ENCODE results near the gene SLC22A4.

Gene SLC22A4

DNA sequence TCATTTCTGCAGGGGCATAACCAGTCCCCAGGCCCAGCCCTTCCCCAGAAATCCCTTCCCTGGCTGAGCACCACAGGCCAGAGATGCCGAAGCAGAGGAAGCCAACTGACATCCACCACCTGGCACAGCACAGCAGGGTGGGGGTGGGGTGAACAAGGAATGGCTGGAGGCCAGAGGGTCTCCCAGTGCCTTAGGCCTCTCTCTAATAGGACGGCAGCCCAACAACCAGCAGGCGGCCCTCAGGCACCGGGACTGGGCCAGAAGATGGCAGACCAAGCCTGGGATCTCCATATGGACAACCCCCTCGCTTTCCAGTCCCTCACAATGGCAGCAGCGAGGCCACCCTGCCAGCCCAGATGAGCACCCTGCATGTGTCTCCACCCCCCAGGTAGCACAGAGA is 23.5 kb upstream of the SLC22A4 start:
- Histone ChIP-seq H3K27ac (ENCODE audit: low read depth, low read length, severe bottlenecking) (no peak overlapping the region), H3K36me3 (ENCODE audit: control insufficient read depth, insufficient read depth, low read length) (peaks cover 41% of the 10 kb centered on the region), H3K9me3 (ENCODE audit: control insufficient read depth, low read length) (no peaks in the 10 kb centered on the region), H3K4me3 (ENCODE audit: extremely low read depth, insufficient read depth, low read length, poor library complexity, severe bottlenecking) (no peak overlapping the region), H3K4me1 (ENCODE audit: control insufficient read depth, insufficient read depth, low read length, poor library complexity, severe bottlenecking) (peaks cover 9% of the 10 kb centered on the region)
- WGBS, 2 experiments (ENCODE audit: insufficient coverage in 2 of 2) = 92 to 96% methylated on average over 5 to 6 of the region's 6 CpGs

DNA sequence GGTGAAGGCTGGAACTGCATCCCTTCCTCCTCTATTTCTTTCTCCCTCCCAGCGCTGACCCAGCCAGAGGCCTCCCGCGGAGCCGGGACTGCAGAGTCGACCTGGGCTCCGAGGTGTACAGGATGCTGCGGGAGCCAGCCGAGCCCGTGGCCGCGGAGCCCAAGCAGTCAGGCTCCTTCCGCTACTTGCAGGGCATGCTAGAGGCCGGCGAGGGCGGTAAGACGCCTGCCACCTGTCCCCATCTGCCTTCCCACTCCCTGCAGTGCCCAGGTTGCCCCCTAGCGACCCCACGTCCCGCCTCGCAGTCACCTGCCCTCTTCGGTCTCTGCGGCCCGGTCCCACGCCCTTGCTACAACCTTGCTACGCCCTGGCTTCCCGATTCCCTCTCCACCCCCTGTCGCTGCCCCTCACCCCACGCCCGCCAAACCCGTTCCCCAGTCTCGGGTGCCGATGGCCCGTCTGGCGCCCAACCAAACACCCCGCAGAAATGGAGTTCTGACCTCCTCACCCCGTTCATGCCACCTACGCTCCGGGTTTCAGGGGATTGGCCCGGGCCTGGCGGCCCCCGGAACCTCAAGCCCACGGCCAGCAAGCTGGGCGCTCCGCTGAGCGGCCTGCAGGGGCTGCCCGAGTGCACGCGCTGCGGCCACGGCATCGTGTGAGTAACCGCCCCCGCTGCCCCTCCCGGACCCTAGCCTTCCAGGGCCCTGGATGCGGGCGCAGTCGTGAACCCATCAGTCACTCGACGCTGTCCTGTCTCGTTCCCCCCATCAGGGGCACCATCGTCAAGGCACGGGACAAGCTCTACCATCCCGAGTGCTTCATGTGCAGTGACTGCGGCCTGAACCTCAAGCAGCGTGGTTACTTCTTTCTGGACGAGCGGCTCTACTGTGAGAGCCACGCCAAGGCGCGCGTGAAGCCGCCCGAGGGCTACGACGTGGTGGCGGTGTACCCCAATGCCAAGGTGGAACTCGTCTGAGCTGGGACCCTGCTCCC is 22.6 kb upstream of the SLC22A4 start:
- Histone ChIP-seq H3K36me3 (ENCODE audit: control insufficient read depth, insufficient read depth, low read length) (peaks cover 37% of the 10 kb centered on the region), H3K9me3 (ENCODE audit: control insufficient read depth, low read length) (no peaks in the 10 kb centered on the region), H3K4me3 (ENCODE audit: extremely low read depth, insufficient read depth, low read length, poor library complexity, severe bottlenecking) (no peak overlapping the region), H3K27ac (ENCODE audit: low read depth, low read length, severe bottlenecking) (no peak overlapping the region), H3K4me1 (ENCODE audit: control insufficient read depth, insufficient read depth, low read length, poor library complexity, severe bottlenecking) (peaks cover under 1% of the 10 kb centered on the region)
- 95 to 96% methylated on average over 63 to 77 of the region's 77 CpGs for WGBS, 2 experiments (ENCODE audit: insufficient coverage in 2 of 2)

DNA sequence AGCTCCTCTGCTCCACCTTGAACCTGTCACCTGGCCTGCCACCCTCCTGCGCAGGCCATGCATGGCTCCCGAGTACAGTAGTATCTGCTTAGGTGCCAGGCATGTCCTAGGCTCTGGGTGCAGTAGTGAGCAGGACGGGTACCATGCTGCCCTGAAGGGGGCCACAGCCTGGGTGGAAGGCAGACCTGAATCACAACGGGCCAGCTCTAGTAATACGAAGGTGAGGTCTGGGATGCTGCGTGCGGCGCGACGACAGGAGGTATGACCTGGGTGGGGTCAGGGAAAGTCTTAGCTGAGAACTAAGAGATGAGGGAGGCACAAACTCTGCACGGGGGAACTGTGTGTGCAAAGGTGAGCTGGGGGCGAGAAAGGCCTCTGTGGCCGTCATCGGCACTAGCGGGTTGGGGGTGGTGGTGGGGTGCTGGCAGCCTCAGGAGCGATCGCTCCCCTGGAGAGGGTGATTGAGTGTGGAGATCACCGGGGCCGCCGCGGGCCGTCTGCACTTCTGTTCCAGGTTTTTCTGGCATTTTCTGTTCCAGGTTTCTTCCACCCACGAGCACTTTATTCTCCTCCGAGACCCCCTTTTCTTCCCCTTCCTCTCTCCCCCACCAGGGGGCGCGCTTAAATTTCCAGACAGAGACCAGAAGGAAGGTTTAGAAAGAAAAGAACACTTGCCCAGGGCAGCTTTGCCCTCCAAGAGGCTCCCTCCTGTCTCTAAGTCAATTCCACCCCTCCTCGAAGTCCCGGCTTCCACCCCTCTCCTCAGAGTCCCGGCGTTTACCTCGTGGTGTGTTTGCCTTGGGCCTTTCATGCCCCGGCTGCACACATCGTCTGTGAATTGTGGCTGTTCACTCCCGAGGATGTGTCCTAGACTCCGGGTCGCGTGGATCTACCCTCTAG is 21.6 kb upstream of the SLC22A4 start:
- H3K4me3 ChIP-seq (ENCODE audit: extremely low read depth, insufficient read depth, low read length, poor library complexity, severe bottlenecking) = no peak overlapping the region
- WGBS, 2 experiments (ENCODE audit: insufficient coverage in 2 of 2) = 65 to 74% methylated on average over 27 to 28 of the region's 37 CpGs
- H3K9me3 ChIP-seq (ENCODE audit: control insufficient read depth, low read length) = no peaks in the 10 kb centered on the region
- H3K4me1 ChIP-seq (ENCODE audit: control insufficient read depth, insufficient read depth, low read length, poor library complexity, severe bottlenecking) = no peaks in the 10 kb centered on the region
- no peak overlapping the region for H3K27ac ChIP-seq (ENCODE audit: low read depth, low read length, severe bottlenecking)
- H3K36me3 ChIP-seq (ENCODE audit: control insufficient read depth, insufficient read depth, low read length) = peaks cover 28% of the 10 kb centered on the region

- Histone ChIP-seq H3K4me3 (ENCODE audit: extremely low read depth, insufficient read depth, low read length, poor library complexity, severe bottlenecking) (no peak overlapping the region), H3K9me3 (ENCODE audit: control insufficient read depth, low read length) (no peaks in the 10 kb centered on the region), H3K27ac (ENCODE audit: low read depth, low read length, severe bottlenecking) (no peak overlapping the region), H3K36me3 (ENCODE audit: control insufficient read depth, insufficient read depth, low read length) (peaks cover 19% of the 10 kb centered on the region), H3K4me1 (ENCODE audit: control insufficient read depth, insufficient read depth, low read length, poor library complexity, severe bottlenecking) (no peaks in the 10 kb centered on the region)
- no CpG with 5 or more reads among the region's 2 CpGs for WGBS, 2 experiments (ENCODE audit: insufficient coverage in 2 of 2)
These were observed 20.6 kb upstream of the SLC22A4 start for GRCh38 chr5:132273631-132274030.

DNA sequence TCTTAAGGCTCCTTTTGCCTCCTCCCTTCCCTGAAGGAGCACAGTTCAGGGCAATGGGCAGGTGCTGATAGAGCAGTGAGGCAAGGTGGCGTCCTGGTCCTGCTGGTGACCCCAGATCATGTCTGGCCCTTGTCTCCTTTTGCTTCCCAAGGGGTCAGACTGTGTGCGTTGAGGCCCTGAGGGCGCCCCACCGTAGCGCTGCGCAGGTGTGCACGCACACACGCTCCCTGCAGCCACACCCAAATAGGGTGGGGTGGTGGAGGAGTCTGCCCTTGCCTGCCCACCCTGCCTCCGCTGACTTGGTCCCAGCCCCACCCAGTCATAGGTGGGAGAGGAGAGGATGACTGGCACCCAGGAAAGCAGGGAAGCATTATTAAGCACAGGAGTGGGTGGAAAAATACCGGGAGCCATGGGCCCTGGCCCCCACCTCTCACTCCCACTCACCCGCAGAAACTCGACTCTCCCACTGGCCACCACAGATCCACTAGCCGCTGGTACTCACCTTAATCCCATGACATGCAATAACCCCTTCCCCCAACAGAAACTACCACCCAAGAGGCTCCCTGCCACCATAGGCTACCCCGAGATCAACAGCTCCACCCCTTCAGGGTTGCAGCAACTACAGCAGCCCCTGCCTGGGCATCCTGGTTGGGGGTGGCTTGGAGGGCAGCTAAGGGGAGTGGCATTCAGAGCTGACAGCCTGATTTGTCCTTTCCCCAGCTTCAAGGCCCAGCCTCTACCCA is 20.0 kb upstream of the SLC22A4 start:
- 90 to 92% methylated on average over 4 to 8 of the region's 14 CpGs for WGBS, 2 experiments (ENCODE audit: insufficient coverage in 2 of 2)
- Histone ChIP-seq H3K9me3 (ENCODE audit: control insufficient read depth, low read length) (no peaks in the 10 kb centered on the region), H3K4me3 (ENCODE audit: extremely low read depth, insufficient read depth, low read length, poor library complexity, severe bottlenecking) (no peak overlapping the region), H3K4me1 (ENCODE audit: control insufficient read depth, insufficient read depth, low read length, poor library complexity, severe bottlenecking) (no peaks in the 10 kb centered on the region), H3K36me3 (ENCODE audit: control insufficient read depth, insufficient read depth, low read length) (peaks cover 16% of the 10 kb centered on the region), H3K27ac (ENCODE audit: low read depth, low read length, severe bottlenecking) (no peak overlapping the region)

DNA sequence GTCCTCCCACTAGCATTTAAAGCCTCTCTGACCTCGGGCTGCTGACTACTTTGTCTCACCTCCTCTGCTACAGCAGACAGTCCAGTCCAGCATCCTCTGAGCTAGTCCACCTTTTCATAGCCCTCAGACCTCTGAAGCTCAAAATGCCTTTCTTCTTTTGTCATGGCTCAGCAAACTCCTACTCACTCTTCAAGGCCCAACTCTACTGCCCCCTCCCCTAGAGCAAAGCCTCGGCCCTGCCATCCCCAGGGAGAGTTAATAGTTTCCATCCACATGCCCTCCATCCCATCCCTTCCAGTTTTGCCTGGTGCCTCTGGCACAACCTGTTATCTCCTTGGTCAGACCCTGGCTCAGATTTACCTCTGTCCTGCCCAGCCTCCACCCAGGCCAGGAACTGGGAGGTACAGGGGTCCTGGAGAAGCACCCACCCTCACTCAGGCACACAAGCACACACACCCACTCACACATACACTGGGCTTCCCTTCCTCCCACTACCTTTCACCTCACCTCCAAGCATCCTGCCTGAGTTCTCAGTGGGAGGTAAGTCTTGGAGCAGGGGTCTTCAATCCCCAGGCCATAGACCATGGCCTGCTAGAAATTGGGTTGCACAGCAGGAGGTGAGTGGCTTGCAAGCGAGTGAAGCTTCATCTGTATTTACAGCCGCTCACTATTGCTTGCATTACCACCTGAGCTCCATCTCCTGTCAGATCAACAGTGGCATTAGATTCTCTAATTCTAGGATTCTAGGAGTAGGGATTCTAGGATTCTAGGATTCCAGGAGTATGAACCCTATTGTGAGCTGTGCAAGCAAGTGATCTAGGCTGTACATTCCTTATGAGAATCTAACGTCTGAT is 18.6 kb upstream of the SLC22A4 start:
- no peak overlapping the region for H3K27ac ChIP-seq (ENCODE audit: low read depth, low read length, severe bottlenecking)
- 94 to 96% methylated on average over 4 of the region's 5 CpGs for WGBS, 2 experiments (ENCODE audit: insufficient coverage in 2 of 2)
- H3K4me3 ChIP-seq (ENCODE audit: extremely low read depth, insufficient read depth, low read length, poor library complexity, severe bottlenecking) = no peak overlapping the region

GRCh38 chr5:132277256-132277655 is 16.9 kb upstream of the SLC22A4 start:
- Histone ChIP-seq H3K27ac (ENCODE audit: low read depth, low read length, severe bottlenecking) (no peak overlapping the region), H3K9me3 (ENCODE audit: control insufficient read depth, low read length) (no peaks in the 10 kb centered on the region), H3K36me3 (ENCODE audit: control insufficient read depth, insufficient read depth, low read length) (peaks cover 7% of the 10 kb centered on the region), H3K4me3 (ENCODE audit: extremely low read depth, insufficient read depth, low read length, poor library complexity, severe bottlenecking) (no peak overlapping the region), H3K4me1 (ENCODE audit: control insufficient read depth, insufficient read depth, low read length, poor library complexity, severe bottlenecking) (no peaks in the 10 kb centered on the region)
- WGBS, 2 experiments (ENCODE audit: insufficient coverage in 2 of 2) = 88 to 93% methylated on average over 2 to 6 of the region's 6 CpGs

More for the DNA sequence above, 18.6 kb upstream of the SLC22A4 start:
- H3K36me3 ChIP-seq (ENCODE audit: control insufficient read depth, insufficient read depth, low read length) = peaks cover 16% of the 10 kb centered on the region
- H3K4me1 ChIP-seq (ENCODE audit: control insufficient read depth, insufficient read depth, low read length, poor library complexity, severe bottlenecking) = no peaks in the 10 kb centered on the region
- H3K9me3 ChIP-seq (ENCODE audit: control insufficient read depth, low read length) = no peaks in the 10 kb centered on the region

DNA sequence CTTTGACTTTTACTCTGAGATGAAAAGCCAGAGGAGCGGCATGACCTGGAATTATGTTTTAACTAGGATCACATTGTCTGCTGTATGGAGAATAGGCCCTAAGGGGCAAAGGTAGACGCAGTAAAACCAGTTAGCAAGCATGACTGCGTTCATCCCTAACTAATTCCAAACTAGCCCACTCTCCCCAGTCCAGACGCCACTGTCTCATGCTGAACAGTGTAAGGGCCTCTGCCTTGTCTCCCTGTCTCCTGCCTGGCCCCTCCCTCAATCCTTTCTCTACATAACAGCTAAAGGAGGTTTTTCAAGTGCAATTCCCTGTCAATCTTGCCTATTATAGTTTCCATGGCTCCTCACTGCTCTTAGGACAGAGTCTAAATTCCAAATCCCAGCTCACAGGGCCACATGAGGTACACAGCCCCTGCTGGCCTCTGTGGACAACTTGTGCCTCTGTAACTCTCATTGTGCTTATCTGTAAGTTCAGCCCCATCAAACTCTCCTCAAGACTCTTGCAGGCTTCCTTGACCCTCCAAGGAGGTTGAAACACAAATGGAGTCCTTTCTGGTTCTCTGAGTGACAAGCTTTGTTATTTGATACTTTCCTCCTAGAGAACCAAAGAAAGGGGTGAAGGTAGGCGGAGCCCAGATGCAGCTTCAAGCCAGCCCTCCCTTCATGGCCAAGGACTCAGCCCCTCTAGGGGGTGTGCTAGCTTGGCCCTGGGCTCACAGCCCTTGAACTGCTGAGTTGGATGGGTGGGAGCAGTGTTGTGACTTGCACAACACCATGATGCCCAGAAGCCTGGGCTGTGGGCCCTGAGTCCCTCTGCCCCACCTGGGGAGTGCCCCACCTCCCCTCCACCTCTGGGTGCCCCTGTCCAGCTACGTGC is 16.0 kb upstream of the SLC22A4 start:
- peaks cover 4% of the 10 kb centered on the region for H3K36me3 ChIP-seq (ENCODE audit: control insufficient read depth, insufficient read depth, low read length)
- WGBS, 2 experiments (ENCODE audit: insufficient coverage in 2 of 2) = 89 to 95% methylated on average over 4 of the region's 6 CpGs
- no peak overlapping the region for H3K4me3 ChIP-seq (ENCODE audit: extremely low read depth, insufficient read depth, low read length, poor library complexity, severe bottlenecking)
- no peak overlapping the region for H3K27ac ChIP-seq (ENCODE audit: low read depth, low read length, severe bottlenecking)
- no peaks in the 10 kb centered on the region for H3K4me1 ChIP-seq (ENCODE audit: control insufficient read depth, insufficient read depth, low read length, poor library complexity, severe bottlenecking)
- H3K9me3 ChIP-seq (ENCODE audit: control insufficient read depth, low read length) = no peaks in the 10 kb centered on the region

DNA sequence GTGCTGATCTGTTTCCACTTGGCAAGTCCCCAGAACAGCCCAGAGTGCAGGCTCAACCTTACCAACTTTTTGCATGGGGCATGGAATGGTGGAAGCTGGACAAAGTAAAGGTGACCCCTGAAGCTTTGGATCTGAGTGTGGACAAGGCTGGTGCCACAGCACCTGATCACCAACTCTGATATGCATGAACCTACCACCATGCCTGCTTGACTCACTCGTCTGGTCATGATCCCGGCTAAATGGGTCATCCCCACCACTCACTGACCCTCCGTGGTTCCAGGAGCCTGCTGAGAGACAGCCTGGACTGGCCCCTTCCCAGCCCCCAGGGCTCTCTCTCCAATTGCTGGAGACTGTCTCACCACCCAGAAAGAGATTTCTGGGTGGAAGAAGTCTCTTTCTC is 14.4 kb upstream of the SLC22A4 start:
- Histone ChIP-seq H3K4me3 (ENCODE audit: extremely low read depth, insufficient read depth, low read length, poor library complexity, severe bottlenecking) (no peak overlapping the region), H3K9me3 (ENCODE audit: control insufficient read depth, low read length) (no peaks in the 10 kb centered on the region), H3K27ac (ENCODE audit: low read depth, low read length, severe bottlenecking) (no peak overlapping the region), H3K36me3 (ENCODE audit: control insufficient read depth, insufficient read depth, low read length) (no peaks in the 10 kb centered on the region), H3K4me1 (ENCODE audit: control insufficient read depth, insufficient read depth, low read length, poor library complexity, severe bottlenecking) (no peaks in the 10 kb centered on the region)
- WGBS, 2 experiments (ENCODE audit: insufficient coverage in 2 of 2) = 89 to 100% methylated on average over 3 of the region's 3 CpGs
